HuH-7 (cell line): ENCODE data around the gene HIBCH.
A peak's percentile ranks its signal among the peaks of the same experiment; 100 is the strongest.
"Not testable (repeated sequence)": the region's sequence is repeated elsewhere in the genome, so short reads cannot be mapped to it uniquely, and the experiment has no call there.

Source experiments
- DNase-seq: peaks from one replicate; pipeline ENCODE4 v3.0.0; 2011; ENCODE audit warnings: low spot score

The HIBCH gene

GRCh38 chr2:190343089-190343535 is 23.5 kb upstream of the HIBCH start:
- peak; percentile 32 for DNase-seq

- no peak for DNase-seq
Observed at GRCh38 chr2:190342611-190343010, 23.0 kb upstream of the HIBCH start.

- DNase-seq = peak; percentile 18
Observed at GRCh38 chr2:190340369-190340768, 20.7 kb upstream of the HIBCH start.

GRCh38 chr2:190339394-190339793 is 19.8 kb upstream of the HIBCH start:
- no peak for DNase-seq

GRCh38 chr2:190338453-190338852 is 18.8 kb upstream of the HIBCH start:
- DNase-seq = no peak

GRCh38 chr2:190336420-190336819 is 16.8 kb upstream of the HIBCH start:
- DNase-seq = no peak

- not testable (repeated sequence) for DNase-seq
Observed at GRCh38 chr2:190335584-190335983, 16.0 kb upstream of the HIBCH start.

GRCh38 chr2:190335225-190335559 is 15.6 kb upstream of the HIBCH start:
- no peak for DNase-seq

- peak; percentile 53 for DNase-seq
Observed at GRCh38 chr2:190334479-190335224, 15.0 kb upstream of the HIBCH start.

- no peak for DNase-seq
Observed at GRCh38 chr2:190333928-190334327, 14.3 kb upstream of the HIBCH start.

GRCh38 chr2:190333395-190333794 is 13.8 kb upstream of the HIBCH start:
- no peak for DNase-seq

- DNase-seq = no peak
Observed at GRCh38 chr2:190328573-190329147, 9.0 kb upstream of the HIBCH start.

- DNase-seq = no peak
Observed at GRCh38 chr2:190327867-190328572, 8.4 kb upstream of the HIBCH start.

GRCh38 chr2:190325588-190325987 is 6.0 kb upstream of the HIBCH start:
- no peak for DNase-seq

- DNase-seq = no peak
Observed at GRCh38 chr2:190323406-190323805, 3.8 kb upstream of the HIBCH start.

GRCh38 chr2:190320696-190321095 is 1.1 kb upstream of the HIBCH start:
- no peak for DNase-seq

GRCh38 chr2:190318931-190319554 is 583 bp downstream of the HIBCH start:
- no peak for DNase-seq

- no peak for DNase-seq
Observed at GRCh38 chr2:190318514-190318913, 1.1 kb downstream of the HIBCH start.

GRCh38 chr2:190315273-190315672 is 4.4 kb downstream of the HIBCH start:
- no peak for DNase-seq

- no peak for DNase-seq
Observed at GRCh38 chr2:190313880-190314279, 5.7 kb downstream of the HIBCH start.

GRCh38 chr2:190312635-190313025 is 7.0 kb downstream of the HIBCH start:
- not testable (repeated sequence) for DNase-seq

GRCh38 chr2:190311893-190312634 is 7.6 kb downstream of the HIBCH start:
- DNase-seq = no peak
